D721Med (cell line): Measurements from ENCODE around the gene FGD5.
"Not testable (repeated sequence)": the region's sequence is repeated elsewhere in the genome, so short reads cannot be mapped to it uniquely, and the experiment has no call there.

Source experiments
- DNase-seq: peaks from one replicate; pipeline ENCODE4 v3.0.0; 2011; ENCODE audit warnings: low spot score; ENCODE audit not compliant: insufficient read length
- FAIRE-seq: peaks from 2 replicates; lab custom pipeline; 2011; peaks lifted over from hg19 to GRCh38; lab: Jason Lieb, UNC
- CTCF ChIP-seq: IDR thresholded peaks from 2 replicates; pipeline ENCODE4 v1.5.1; 2012; ENCODE audit warnings: mild to moderate bottlenecking, control low read depth; ENCODE audit not compliant: insufficient read depth; ENCODE audit errors: missing control alignments

The FGD5 gene

GRCh38 chr3:14898929-14899328 lies 80.2 kb downstream of the FGD5 start:
- DNase-seq = no peak
- FAIRE-seq = no peak
- no peak for TF ChIP-seq CTCF

- no peak for DNase-seq
Observed at GRCh38 chr3:14899993-14900618, 81.3 kb downstream of the FGD5 start.

GRCh38 chr3:14900881-14901873 lies 82.4 kb downstream of the FGD5 start:
- FAIRE-seq = no peak
- DNase-seq = no peak
- no peak for TF ChIP-seq CTCF

More at GRCh38 chr3:14899993-14900618, 81.3 kb downstream of the FGD5 start:
- no peak for TF ChIP-seq CTCF
- no peak for FAIRE-seq

GRCh38 chr3:14902719-14903118 lies 84.0 kb downstream of the FGD5 start:
- TF ChIP-seq CTCF = no peak
- no peak for FAIRE-seq
- DNase-seq = no peak

- not testable (repeated sequence) for DNase-seq, FAIRE-seq
Observed at GRCh38 chr3:14903501-14903900, 84.7 kb downstream of the FGD5 start.

- FAIRE-seq = no peak
- no peak for TF ChIP-seq CTCF
- no peak for DNase-seq
Observed at GRCh38 chr3:14905055-14905657, 86.4 kb downstream of the FGD5 start.

GRCh38 chr3:14906355-14906971 lies 87.7 kb downstream of the FGD5 start:
- DNase-seq = no peak
- TF ChIP-seq CTCF = no peak
- no peak for FAIRE-seq
